ENCODE data around the gene IKZF1.
"Not testable (repeated sequence)": the region's sequence is repeated elsewhere in the genome, so short reads cannot be mapped to it uniquely, and the experiment has no call there.

Gene IKZF1

DNA sequence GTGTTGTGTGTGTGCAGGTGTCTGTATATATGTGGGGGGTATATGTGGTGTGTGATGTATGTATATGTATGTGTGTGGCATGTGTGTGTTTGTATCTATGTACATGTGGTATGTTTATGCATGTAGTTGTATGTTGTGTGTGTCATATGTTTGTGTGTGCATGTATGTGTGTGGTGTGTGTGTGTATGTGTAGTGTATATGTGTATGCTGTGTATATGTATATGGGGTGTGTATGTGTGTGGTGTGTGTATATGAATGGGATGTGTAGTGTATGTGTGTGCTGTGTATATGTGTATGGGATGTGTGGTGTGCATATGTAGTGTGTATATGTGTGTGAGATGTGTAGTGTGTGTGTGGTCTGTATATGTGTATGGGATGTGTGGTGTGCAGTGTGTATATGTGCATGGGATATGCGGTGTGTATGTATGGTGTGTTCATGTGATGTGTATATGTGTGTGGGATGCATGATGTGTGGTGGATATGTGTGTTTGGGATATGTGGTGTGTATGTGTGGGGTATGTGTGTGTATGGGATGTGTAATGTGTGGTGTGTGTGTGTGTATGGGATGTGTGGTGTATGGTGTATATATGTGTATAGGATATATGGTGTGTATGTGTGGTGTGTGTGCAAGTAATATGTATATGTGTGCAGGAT, 30.0 kb downstream of the IKZF1 start:
- TF ChIP-seq, protein P1, sequence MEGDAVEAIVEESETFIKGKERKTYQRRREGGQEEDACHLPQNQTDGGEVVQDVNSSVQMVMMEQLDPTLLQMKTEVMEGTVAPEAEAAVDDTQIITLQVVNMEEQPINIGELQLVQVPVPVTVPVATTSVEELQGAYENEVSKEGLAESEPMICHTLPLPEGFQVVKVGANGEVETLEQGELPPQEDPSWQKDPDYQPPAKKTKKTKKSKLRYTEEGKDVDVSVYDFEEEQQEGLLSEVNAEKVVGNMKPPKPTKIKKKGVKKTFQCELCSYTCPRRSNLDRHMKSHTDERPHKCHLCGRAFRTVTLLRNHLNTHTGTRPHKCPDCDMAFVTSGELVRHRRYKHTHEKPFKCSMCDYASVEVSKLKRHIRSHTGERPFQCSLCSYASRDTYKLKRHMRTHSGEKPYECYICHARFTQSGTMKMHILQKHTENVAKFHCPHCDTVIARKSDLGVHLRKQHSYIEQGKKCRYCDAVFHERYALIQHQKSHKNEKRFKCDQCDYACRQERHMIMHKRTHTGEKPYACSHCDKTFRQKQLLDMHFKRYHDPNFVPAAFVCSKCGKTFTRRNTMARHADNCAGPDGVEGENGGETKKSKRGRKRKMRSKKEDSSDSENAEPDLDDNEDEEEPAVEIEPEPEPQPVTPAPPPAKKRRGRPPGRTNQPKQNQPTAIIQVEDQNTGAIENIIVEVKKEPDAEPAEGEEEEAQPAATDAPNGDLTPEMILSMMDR (conservative IDR thresholded peaks at IDR 0.05; ENCODE audit: low read depth, low read length) = no peak
- no peak for DNase-seq (ENCODE audit: low read depth)
- H3K4me3 ChIP-seq (ENCODE audit: low read depth, low read length) = no peak overlapping the region

DNA sequence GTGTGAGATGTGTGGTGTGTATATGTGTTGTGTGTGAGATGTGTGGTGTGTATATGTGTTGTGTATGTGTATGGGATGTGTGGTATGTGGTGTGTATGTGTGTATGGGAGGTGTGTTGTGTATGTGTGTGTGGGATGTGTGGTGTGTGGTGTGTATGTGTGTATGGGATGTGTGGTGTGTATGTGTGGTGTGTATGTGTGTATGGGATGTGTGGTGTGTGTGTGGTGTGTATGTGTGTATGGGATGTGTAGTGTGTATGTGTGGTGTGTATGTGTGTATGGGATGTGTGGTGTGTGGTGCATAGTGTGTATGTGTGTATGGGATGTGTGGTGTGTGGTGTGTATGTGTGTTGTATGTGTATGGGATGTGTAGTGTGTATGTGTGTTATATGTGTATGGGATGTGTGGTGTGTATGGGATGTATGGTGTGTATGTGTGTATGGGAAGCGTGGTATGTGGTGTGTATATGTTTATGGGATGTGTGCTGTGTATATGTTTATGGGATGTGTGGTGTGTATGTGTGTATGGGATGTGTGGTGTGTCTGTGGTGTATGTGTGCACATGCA, 30.8 kb downstream of the IKZF1 start:
- DNase-seq (ENCODE audit: low read depth) = no peak
- TF ChIP-seq, protein P1 (conservative IDR thresholded peaks at IDR 0.05; ENCODE audit: low read depth, low read length) = no peak
- H3K4me3 ChIP-seq (ENCODE audit: low read depth, low read length) = no peak overlapping the region

- DNase-seq (ENCODE audit: low read depth) = no peak
- H3K4me3 ChIP-seq (ENCODE audit: low read depth, low read length) = no peak overlapping the region
- TF ChIP-seq, protein P1 (conservative IDR thresholded peaks at IDR 0.05; ENCODE audit: low read depth, low read length) = no peak
Observed at GRCh38 chr7:50335795-50336754, 31.6 kb downstream of the IKZF1 start.

- TF ChIP-seq, protein P1 (conservative IDR thresholded peaks at IDR 0.05; ENCODE audit: low read depth, low read length) = no peak
- DNase-seq (ENCODE audit: low read depth) = no peak
- no peak overlapping the region for H3K4me3 ChIP-seq (ENCODE audit: low read depth, low read length)
Observed at GRCh38 chr7:50336894-50337703, 32.6 kb downstream of the IKZF1 start.

GRCh38 chr7:50339472-50339871, 35.0 kb downstream of the IKZF1 start:
- not testable (repeated sequence) for DNase-seq (ENCODE audit: low read depth); H3K4me3 ChIP-seq (ENCODE audit: low read depth, low read length)

GRCh38 chr7:50339990-50340500, 35.5 kb downstream of the IKZF1 start:
- no peak for DNase-seq (ENCODE audit: low read depth)
- TF ChIP-seq, protein P1 (conservative IDR thresholded peaks at IDR 0.05; ENCODE audit: low read depth, low read length) = no peak
- no peak overlapping the region for H3K4me3 ChIP-seq (ENCODE audit: low read depth, low read length)

Data from choroid plexus epithelial cell (primary cell).